Omental fat pad (tissue), 4 donors: Measurements from ENCODE around the gene DLGAP5. TPM values are rescaled to one million over a fixed set of nuclear protein-coding genes. Genes with fewer than 3 reads are reported as not detected.
A peak's percentile ranks its signal among the peaks of the same experiment; 100 is the strongest.

Experiments
- ATAC-seq: fragments of 150-250 bp; one replicate; pipeline ENCODE4 v1.9.1; 2016; ENCODE audit warnings: mild to moderate bottlenecking, moderate library complexity; ENCODE audit not compliant: low FRiP score
- DNase-seq: peaks from one replicate; pipeline ENCODE4 v3.0.0-alpha.2; 2019; ENCODE audit warnings: low spot score
- CTCF ChIP-seq, 3 donors: fragments of 450-650 bp; IDR thresholded peaks; one replicate each; pipeline ENCODE4 v1.5.1; 2016 to 2017; ENCODE audit warnings: antibody characterized with exemption in 3 of 3, mild to moderate bottlenecking in 3 of 3, moderate library complexity in 2 of 3
- total RNA-seq, 4 donors: library from RNA; depleted of rRNA; stranded (reverse); fragments of >200 nt; gene quantifications; one replicate each; pipeline ENCODE4 v1.1.0, GENCODE V29; 2016

DLGAP5 gene
- total RNA-seq, 4 donors from 2014 or later, result 0.19 to 3.1 TPM; not detected in 2

GRCh38 chr14:55188686-55189295, 2.6 kb downstream of the DLGAP5 start:
- ATAC-seq (no peak), DNase-seq (no peak)
- TF ChIP-seq CTCF (IDR thresholded peaks at IDR 0.05), result no peak

GRCh38 chr14:55180434-55180833, 11.0 kb downstream of the DLGAP5 start:
- no peak for TF ChIP-seq CTCF (IDR thresholded peaks at IDR 0.05)
- ATAC-seq, result no peak
- DNase-seq, result no peak

- no peak for ATAC-seq
- no peak for DNase-seq
- no peak for TF ChIP-seq CTCF (IDR thresholded peaks at IDR 0.05)
Measured at GRCh38 chr14:55180006-55180405, 11.4 kb downstream of the DLGAP5 start.

- ATAC-seq (no peak), DNase-seq (no peak)
- TF ChIP-seq CTCF (IDR thresholded peaks at IDR 0.05), result no peak
Measured at GRCh38 chr14:55170526-55170925, 20.9 kb downstream of the DLGAP5 start.

- ATAC-seq (peak; percentile 48), DNase-seq (no peak)
- no peak for TF ChIP-seq CTCF (IDR thresholded peaks at IDR 0.05)
Measured at GRCh38 chr14:55160989-55161388, 30.4 kb downstream of the DLGAP5 start.

GRCh38 chr14:55158412-55158811, 33.0 kb downstream of the DLGAP5 start:
- ATAC-seq, result no peak
- DNase-seq, result no peak
- no peak for TF ChIP-seq CTCF (IDR thresholded peaks at IDR 0.05)

GRCh38 chr14:55157080-55157479, 34.3 kb downstream of the DLGAP5 start:
- TF ChIP-seq CTCF (IDR thresholded peaks at IDR 0.05), result no peak
- ATAC-seq (no peak), DNase-seq (no peak)
